Sigmoid colon (tissue), 7 donors: ENCODE data around the gene CHD5. TPM values are rescaled to one million over a fixed set of nuclear protein-coding genes. Genes with fewer than 3 reads are reported as not detected.

Experiments used
- DNase-seq: peaks from one replicate; pipeline ENCODE4 v3.0.0-alpha.2; 2019
- H3K27ac ChIP-seq, 4 donors: fragments of 200-600 bp; sonication (generic); one replicate each; pipeline ENCODE4 v1.5.1; 2016 to 2019; ENCODE audit warnings: mild to moderate bottlenecking in 1 of 4
- H3K27me3 ChIP-seq, 3 donors: fragments of 200-600 bp; sonication (generic); one replicate each; pipeline ENCODE4 v1.5.1; 2019; ENCODE audit warnings: mild to moderate bottlenecking in 1 of 3
- H3K36me3 ChIP-seq, 4 donors: fragments of 200-600 bp; sonication (generic); one replicate each; pipeline ENCODE4 v1.5.1; 2016 to 2019
- H3K4me1 ChIP-seq, 4 donors: fragments of 200-600 bp; sonication (generic); one replicate each; pipeline ENCODE4 v1.5.1; 2017 to 2019
- H3K4me3 ChIP-seq, 4 donors: fragments of 200-600 bp; sonication (generic); one replicate each; pipeline ENCODE4 v1.5.1; 2017 to 2019; ENCODE audit warnings: mild to moderate bottlenecking in 2 of 4, moderate library complexity in 1 of 4
- H3K9me3 ChIP-seq, 4 donors: fragments of 200-600 bp in 3 of 4; sonication (generic) in 3 of 4; one replicate each; pipeline versions ENCODE4 v1.5.1 to v1.6.1; 2013 to 2019
- EP300 ChIP-seq, 4 donors: sonication (generic); formaldehyde crosslinking; IDR thresholded peaks; one replicate each; pipeline ENCODE4 v1.6.1; 2017; ENCODE audit warnings: antibody characterized with exemption in 4 of 4
- POLR2A ChIP-seq, 2 donors: fragments of 450-650 bp; IDR thresholded peaks; one replicate each; pipeline ENCODE4 v1.6.1; 2016; ENCODE audit warnings: antibody characterized with exemption in 2 of 2, mild to moderate bottlenecking in 2 of 2, moderate library complexity in 2 of 2
- POLR2AphosphoS5 ChIP-seq, 4 donors: sonication (generic); formaldehyde crosslinking; IDR thresholded peaks; one replicate each; pipeline ENCODE4 v1.6.1; 2017; ENCODE audit warnings: antibody characterized with exemption in 4 of 4
- WGBS, 2 donors: extraction: QIAGEN DNeasy Blood & Tissue Kit; methylation state at CpG; one replicate each; pipeline ENCODE4 v1.1.7; 2013; 5-methylcytosine and 5-hydroxymethylcytosine counted together
- intact Hi-C: fragments of 100-400 bp; cut with DNase I; formaldehyde crosslinking; loops from one replicate; pipeline ENCODE4 v1.15.1; 2023
- polyA plus RNA-seq, 3 donors: library from polyadenylated mRNA; stranded (reverse); fragments of 200-250 nt; gene quantifications; one replicate each; pipeline ENCODE4 v1.2.3, GENCODE V29; 2013
- total RNA-seq, 4 donors: library from RNA; depleted of rRNA; stranded (reverse); fragments of >200 nt; gene quantifications; one replicate each; pipeline ENCODE4 v1.1.0, GENCODE V29; 2016
- TF ChIP-seq, protein P1 (sequence below), 4 experiments: fragments of 450-650 bp in 3 of 4; fragments of 200-600 bp in 1 of 4; IDR thresholded peaks; one replicate each; pipeline ENCODE4 v1.5.1; 2016 to 2019; ENCODE audit warnings: antibody characterized with exemption in 4 of 4, mild to moderate bottlenecking in 3 of 4, moderate library complexity in 2 of 4
- donor health status: healthy with polysubstance abuse.
- donor health status: Bipolar disorder and iron deficiency.
- donor health status: healthy.

CHD5 gene
- total and polyA plus RNA-seq, 7 donors, result 0.49 to 2.8 (median 1.4) TPM; not detected in 2

DNA sequence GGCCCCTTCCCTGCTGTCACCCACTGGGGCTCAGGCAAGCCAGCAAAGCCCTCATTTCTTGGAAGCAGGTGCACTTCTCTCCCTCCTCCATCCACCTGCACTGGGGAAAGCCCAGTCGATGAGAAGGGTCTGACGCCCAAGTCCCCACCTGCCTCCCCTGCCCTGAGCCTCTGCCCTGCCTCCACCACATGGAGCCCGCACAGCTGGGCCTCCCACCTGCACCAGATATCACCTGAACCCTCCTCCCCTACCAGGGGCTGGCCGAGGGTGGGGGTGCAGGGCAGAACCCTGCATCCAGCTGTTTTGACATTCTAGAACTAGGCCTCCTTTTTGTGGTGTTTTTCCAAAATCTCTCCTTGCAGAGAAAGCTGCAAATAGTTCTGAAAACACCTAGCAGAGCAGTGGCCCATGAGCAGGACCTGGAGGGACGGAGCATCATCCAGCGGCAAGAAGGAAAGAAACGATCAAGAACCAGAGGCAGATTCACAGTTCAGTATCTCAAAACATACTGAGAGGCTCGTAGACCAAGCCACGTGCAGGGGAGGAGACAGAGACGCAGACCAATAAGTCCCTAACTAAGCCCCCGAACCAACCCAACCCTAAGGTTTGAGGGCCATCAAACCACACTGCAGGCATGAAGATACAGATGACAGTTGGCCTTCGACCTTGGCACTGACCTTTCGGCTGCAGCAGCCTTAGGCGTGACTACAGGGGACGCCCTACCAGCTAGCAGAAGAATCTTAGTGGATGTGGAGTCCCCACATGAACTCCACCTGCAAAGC, 16.7 kb downstream of the CHD5 start:
- H3K4me1 ChIP-seq, result no peaks in the 10 kb centered on the region
- no peaks in the 10 kb centered on the region for H3K9me3 ChIP-seq
- no peak overlapping the region for H3K27ac ChIP-seq
- peaks cover 0 to 52% (median 5%) of the 10 kb centered on the region in 3 donors for H3K27me3 ChIP-seq
- TF ChIP-seq POLR2A (IDR thresholded peaks at IDR 0.05), result no peak
- no peak for TF ChIP-seq POLR2AphosphoS5 (IDR thresholded peaks at IDR 0.05)
- TF ChIP-seq, protein P1, sequence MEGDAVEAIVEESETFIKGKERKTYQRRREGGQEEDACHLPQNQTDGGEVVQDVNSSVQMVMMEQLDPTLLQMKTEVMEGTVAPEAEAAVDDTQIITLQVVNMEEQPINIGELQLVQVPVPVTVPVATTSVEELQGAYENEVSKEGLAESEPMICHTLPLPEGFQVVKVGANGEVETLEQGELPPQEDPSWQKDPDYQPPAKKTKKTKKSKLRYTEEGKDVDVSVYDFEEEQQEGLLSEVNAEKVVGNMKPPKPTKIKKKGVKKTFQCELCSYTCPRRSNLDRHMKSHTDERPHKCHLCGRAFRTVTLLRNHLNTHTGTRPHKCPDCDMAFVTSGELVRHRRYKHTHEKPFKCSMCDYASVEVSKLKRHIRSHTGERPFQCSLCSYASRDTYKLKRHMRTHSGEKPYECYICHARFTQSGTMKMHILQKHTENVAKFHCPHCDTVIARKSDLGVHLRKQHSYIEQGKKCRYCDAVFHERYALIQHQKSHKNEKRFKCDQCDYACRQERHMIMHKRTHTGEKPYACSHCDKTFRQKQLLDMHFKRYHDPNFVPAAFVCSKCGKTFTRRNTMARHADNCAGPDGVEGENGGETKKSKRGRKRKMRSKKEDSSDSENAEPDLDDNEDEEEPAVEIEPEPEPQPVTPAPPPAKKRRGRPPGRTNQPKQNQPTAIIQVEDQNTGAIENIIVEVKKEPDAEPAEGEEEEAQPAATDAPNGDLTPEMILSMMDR (IDR thresholded peaks at IDR 0.05), result no peak
- TF ChIP-seq EP300 (IDR thresholded peaks at IDR 0.05), result no peak
- intact Hi-C loops, result no loop called here
- DNase-seq, result no peak
- H3K4me3 ChIP-seq, result no peak overlapping the region
- 76 to 85% methylated on average over 15 of the region's 15 CpGs for WGBS, 2 donors
- no peaks in the 10 kb centered on the region for H3K36me3 ChIP-seq

DNA sequence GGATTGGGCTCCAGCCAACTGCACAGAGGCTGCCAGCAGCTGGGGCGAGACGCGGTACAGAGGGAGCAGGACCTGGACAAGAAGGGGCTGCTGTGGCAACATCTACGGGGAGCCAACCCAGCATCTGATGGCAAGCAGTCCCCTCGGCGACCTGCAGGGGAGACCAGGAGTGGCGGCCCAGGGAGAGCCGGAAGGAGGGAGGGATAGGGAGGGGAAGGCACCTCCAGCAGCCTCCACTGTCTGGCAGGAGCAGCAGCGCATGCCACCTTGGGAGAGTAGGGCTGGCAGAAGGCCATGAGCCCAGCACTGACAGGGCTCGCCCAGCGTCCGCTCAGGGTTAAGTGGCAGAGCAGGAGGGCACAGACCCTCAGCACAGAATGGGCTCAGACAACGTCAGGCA, 17.3 kb downstream of the CHD5 start:
- WGBS, 2 donors, result 53 to 68% methylated on average over 13 of the region's 13 CpGs
- no peak for TF ChIP-seq POLR2AphosphoS5 (IDR thresholded peaks at IDR 0.05)
- H3K36me3 ChIP-seq, result no peaks in the 10 kb centered on the region
- intact Hi-C loops, result no loop called here
- H3K27ac ChIP-seq, result no peak overlapping the region
- no peak overlapping the region for H3K4me3 ChIP-seq
- no peaks in the 10 kb centered on the region for H3K9me3 ChIP-seq
- H3K4me1 ChIP-seq, result no peaks in the 10 kb centered on the region
- H3K27me3 ChIP-seq, result peaks cover 0 to 52% (median 5%) of the 10 kb centered on the region in 3 donors
- no peak for DNase-seq

DNA sequence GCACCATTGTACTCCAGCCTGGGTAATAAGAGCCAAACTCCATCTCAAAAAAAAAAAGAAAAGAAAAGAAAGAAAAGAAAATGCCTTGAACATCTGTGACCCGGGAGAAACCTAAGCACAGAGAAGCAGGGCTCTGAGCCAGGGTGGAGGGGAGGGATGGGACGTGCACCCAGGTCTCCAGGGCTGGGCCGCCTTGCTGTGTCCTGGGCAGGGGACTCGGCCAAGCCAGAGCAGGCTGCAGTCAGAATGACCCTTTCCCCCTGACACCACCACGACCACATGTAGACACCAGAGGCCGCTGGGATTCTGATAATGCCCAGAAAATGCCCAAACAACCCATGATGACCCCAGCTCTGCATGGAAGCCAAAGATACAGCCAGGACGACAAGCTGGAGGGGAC, 17.8 kb downstream of the CHD5 start:
- Histone ChIP-seq H3K27me3 (peaks cover 0 to 52% (median 5%) of the 10 kb centered on the region in 3 donors), H3K9me3 (no peaks in the 10 kb centered on the region), H3K4me3 (no peak overlapping the region), H3K4me1 (no peaks in the 10 kb centered on the region), H3K36me3 (no peaks in the 10 kb centered on the region), H3K27ac (no peak overlapping the region)
- intact Hi-C loops, result no loop called here
- TF ChIP-seq POLR2AphosphoS5 (IDR thresholded peaks at IDR 0.05) (no peak), POLR2A (IDR thresholded peaks at IDR 0.05) (no peak), EP300 (IDR thresholded peaks at IDR 0.05) (no peak)
- TF ChIP-seq, protein P1 (IDR thresholded peaks at IDR 0.05), result no peak
- WGBS, 2 donors, result 76 to 81% methylated on average over 7 of the region's 7 CpGs
- no peak for DNase-seq

DNA sequence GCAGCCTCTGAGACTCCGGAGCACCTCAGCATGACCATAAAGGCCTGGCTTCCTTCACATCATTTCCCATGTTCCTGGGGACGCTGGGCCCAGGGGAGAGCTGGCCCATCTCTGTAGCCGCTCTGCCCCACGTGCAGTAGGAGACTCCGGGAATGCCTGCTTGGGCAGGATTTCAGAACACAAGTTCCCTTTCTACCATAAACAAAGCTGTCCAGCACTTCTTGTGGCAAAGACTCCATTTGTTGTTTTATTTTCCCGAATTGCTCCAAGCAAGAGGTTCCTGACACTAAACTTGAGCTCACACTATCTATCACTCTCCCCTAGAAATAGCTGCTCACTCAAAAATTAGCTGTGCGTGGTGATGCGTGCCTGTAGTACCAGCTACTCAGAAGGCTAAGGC, 21.9 kb downstream of the CHD5 start:
- no peak for DNase-seq
- intact Hi-C loops, result no loop called here
- whole genome bisulfite sequencing, 2 donors, result 32 to 66% methylated on average over 8 of the region's 8 CpGs

DNA sequence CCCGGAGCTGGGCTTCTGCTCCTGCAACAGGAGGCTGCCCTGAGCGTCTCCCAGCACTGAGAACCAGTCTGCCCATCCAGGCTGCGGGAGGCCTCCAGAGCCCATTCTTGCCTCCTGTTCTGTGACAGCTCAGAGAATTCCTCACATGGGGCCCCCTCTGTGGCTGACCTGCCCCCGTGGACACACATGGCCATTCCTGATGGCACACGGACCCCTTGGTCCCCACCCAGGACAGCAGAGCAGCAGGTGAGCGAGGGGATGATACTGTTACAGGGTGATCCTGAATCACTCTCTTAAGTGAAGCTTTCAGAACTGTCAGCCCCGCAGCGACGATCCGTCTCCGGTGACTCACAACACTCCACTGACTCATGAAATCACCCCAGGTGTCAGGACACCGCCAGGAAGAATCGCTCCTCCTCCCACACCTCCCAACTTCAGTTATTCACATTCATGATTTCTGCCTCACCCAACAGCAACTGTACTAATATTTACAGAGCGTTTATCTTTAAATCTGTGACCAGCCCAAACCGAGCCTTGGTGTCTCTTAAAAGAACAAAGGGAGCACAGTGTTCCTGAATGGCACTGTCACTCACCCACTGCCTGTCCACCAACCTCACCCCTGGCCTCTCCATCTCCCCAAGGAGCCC, 22.5 kb downstream of the CHD5 start:
- Histone ChIP-seq H3K27ac (no peak overlapping the region), H3K27me3 (peaks cover 0 to 30% (median 3%) of the 10 kb centered on the region in 3 donors), H3K4me3 (no peak overlapping the region), H3K9me3 (no peaks in the 10 kb centered on the region), H3K4me1 (no peaks in the 10 kb centered on the region), H3K36me3 (no peaks in the 10 kb centered on the region)
- 20 to 58% methylated on average over 15 of the region's 15 CpGs for WGBS, 2 donors
- intact Hi-C loops, result no loop called here
- no peak for TF ChIP-seq POLR2A (IDR thresholded peaks at IDR 0.05)
- no peak for TF ChIP-seq POLR2AphosphoS5 (IDR thresholded peaks at IDR 0.05)
- TF ChIP-seq EP300 (IDR thresholded peaks at IDR 0.05), result no peak
- TF ChIP-seq, protein P1 (IDR thresholded peaks at IDR 0.05), result no peak
- DNase-seq, result no peak

More for the DNA sequence above, 21.9 kb downstream of the CHD5 start:
- H3K36me3 ChIP-seq, result no peaks in the 10 kb centered on the region
- H3K4me3 ChIP-seq, result no peak overlapping the region
- H3K4me1 ChIP-seq, result no peaks in the 10 kb centered on the region
- no peak overlapping the region for H3K27ac ChIP-seq
- TF ChIP-seq POLR2A (IDR thresholded peaks at IDR 0.05) (no peak), POLR2AphosphoS5 (IDR thresholded peaks at IDR 0.05) (no peak), EP300 (IDR thresholded peaks at IDR 0.05) (no peak)
- TF ChIP-seq, protein P1 (IDR thresholded peaks at IDR 0.05), result no peak
- H3K27me3 ChIP-seq, result peaks cover 0 to 35% (median 5%) of the 10 kb centered on the region in 3 donors
- H3K9me3 ChIP-seq, result no peaks in the 10 kb centered on the region
